Placental epithelial cell (primary cell): ENCODE results near the gene PRRT2. TPM values are rescaled to one million over a fixed set of nuclear protein-coding genes. Genes with fewer than 3 reads are reported as not detected.

Experiments
- small RNA-seq: library from RNA; depleted of rRNA; stranded (forward); fragments of <200 nt; gene quantifications from one replicate; pipeline ENCODE3, GENCODE V24; 2012
- total RNA-seq: library from RNA; depleted of rRNA; stranded (reverse); fragments of >200 nt; gene quantifications from 2 replicates; pipeline ENCODE4 v1.2.3, GENCODE V29; 2012

PRRT2 gene
- total RNA-seq = 1.2 and 13.3 TPM in 2 replicates

DNA sequence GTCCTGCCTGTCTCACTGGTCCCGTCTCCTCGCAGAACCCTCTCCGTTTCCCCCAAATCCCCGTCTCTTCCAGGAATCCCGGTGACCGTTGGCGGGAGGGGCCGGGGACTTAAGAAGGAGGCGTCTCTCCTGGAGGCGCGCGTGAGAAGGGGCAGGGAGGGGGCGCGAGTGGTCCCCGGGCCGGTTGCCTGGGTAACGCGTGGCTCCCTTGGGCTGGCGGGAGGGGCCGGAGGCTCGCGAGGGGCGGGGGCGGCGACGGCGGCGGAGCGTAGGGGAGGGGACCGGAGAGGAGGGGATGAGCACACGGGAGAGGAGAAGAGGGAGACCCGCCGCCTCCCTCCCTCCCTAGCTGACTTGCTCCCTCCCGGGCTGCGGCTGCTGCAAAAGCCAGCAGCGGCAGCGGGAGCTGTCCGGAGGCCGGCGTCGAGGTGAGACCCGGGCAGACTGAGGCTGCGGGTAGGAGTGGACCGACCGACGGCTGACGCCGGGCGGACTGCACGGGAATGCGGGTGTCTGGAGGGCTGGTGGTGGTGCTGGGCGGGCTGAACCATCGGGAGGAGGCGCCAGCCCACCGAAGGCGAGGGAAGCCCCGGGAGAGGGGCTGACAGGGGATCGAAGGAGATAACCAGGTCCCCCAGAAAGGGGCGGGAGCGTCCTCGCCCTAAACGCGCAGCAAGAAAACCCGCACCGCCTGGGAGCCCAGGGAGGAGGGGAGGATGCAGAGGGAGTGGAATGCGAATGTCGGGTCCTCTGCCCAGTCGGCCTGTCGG lies at the start of gene PRRT2:
PRRT2 (plus strand) TSS at position 298 of the 770 bp plus-strand sequence. CDS start 862 bp downstream, outside the sequence.

GRCh38 chr16:29777576-29778350 lies 34.2 kb upstream of the PRRT2 start, which contains the start of gene ZG16:
ZG16 (plus strand) TSS chr16:29778256; CDS start chr16:29779267, 1,011 bp downstream.

DNA sequence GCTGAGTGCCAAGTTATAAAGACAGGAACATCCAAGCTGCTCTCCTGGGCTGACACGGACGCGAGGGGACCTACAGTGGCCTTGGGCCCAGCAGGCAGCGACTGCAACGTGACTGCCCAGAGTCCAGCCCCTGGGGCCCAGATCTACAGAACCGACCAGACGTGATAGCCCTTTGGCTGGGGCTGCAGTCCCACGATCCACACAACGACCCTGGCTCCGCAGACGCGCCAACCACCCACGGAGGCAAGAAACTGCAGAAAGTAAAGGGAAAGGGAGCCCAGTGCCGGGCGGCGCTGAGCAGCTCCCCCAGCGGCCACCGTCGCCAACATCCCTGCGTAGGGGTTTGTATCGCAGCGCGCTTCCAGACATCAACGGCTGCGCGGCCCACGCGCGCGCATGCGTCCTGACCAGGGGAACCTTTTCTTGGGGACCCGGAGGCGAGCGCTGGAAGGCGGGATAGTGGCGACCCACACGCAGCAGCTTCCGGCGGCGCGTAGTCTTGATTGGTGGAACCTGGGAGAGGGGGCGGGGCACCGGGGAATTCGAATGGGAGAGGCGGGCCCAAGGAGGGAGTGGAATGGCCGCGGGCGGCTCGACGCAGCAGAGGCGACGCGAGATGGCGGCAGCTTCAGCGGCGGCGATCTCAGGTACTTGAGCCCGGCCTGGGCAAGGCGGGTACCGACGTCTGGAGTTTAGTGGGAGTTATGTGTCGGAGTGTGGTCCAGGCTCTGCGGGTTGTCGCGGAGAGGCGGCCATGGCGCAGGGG lies 21.6 kb upstream of the PRRT2 start, which contains the start of gene KIF22:
KIF22 (plus strand) TSS at position 569 of the 766 bp plus-strand sequence; CDS start at position 578, 9 bp downstream.

DNA sequence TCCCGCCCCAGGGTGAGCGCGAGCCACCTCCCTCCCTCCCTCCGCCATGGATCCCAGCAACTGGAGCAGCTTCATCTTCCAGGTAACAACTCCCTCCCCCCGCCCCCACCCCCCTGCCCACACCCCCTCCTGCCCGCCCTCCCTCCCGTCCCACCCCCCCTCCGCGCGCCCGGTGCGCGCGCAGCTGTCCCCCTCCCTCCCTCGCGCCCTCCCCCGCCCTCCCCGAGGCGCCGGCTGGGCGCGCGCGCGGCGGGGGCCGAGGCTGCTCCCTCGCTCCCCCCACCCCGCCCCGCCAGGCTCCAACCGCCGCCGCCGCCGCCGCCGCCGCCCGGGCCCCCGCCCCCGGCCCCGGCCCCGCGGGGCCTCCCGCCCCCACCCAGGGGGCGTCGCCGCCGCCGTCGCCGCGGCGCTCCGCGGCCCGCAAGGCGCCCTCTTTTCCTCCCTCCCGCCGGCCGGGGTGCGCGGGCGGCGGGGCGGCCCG lies 5.9 kb upstream of the PRRT2 start, which contains the start of gene MAZ:
MAZ (plus strand) TSS at position 431 of the 481 bp plus-strand sequence. CDS start 173 bp downstream, outside the sequence.

GRCh38 chr16:29815793-29816693 lies 4.0 kb downstream of the PRRT2 start, which contains the start of gene PAGR1:
PAGR1 (plus strand) TSS chr16:29816152; CDS start chr16:29816526, 374 bp downstream.

GRCh38 chr16:29820271-29820701 lies 8.3 kb downstream of the PRRT2 start, which contains the start of gene MVP:
MVP (plus strand) TSS chr16:29820462; CDS start chr16:29830550, 10,088 bp downstream.

DNA sequence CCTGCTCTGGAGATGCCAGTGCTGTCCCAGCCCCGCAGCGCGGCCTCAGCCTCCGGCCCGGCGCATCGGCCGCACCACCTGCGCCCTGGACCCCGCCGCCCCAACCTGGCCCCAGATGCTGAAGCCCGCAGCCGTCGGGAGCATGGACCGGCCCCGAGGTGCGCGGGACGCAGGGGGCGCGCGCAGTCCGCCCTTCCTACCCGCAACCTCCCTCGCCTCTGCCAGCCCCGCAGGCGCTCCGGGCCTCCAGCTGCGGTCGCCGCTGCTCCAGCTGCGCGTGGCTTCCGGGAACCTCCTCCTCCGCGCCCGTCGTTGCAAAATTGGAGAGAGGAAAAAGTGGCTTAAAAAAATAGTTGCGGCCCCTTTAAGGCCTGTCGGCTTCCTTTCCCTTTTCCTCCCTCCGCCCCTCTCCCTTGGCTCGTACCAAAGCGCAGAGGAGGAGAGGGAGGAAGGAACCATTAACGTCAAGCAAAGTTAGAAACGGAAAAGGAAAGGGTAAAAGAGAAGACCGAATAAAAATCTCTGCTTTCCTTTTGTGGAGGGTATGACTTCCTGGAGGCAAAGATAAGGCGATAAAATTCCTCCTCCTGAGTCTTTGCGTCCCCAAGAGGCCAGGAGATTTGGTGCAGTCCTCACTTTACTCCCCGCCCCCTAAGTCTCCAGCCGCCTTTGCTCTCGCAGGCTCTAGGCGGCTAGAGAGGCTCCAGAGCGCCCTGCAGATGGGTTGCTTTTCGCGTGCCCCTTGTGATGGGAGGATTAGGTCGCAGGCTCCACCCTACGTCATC lies 51.1 kb downstream of the PRRT2 start, which contains the start of gene CDIPT:
CDIPT (minus strand) TSS at position 343 of the 785 bp plus-strand sequence. CDS start 369 bp downstream, outside the sequence.

Small RNAs within 50 kb of the gene (small RNA-seq; reads per million reads assigned to genes)
- gene AC009133.6 (not detected), gene AC120114.4 (not detected)

Other genes with a start within 250 kb of the PRRT2 start
- gene SPN, start 148.9 kb upstream of the PRRT2 start, total RNA-seq = not detected in 2 replicates
- gene QPRT, start 133.0 kb upstream of the PRRT2 start, total RNA-seq = 58.1 and 63.6 TPM in 2 replicates
- not detected in 2 replicates for gene C16orf54, start 66.2 kb upstream of the PRRT2 start, total RNA-seq
- 0.33 and 1.2 TPM in 2 replicates for gene ZG16, start 33.9 kb upstream of the PRRT2 start, total RNA-seq
- 40.1 and 81.7 TPM in 2 replicates for gene KIF22, start 21.4 kb upstream of the PRRT2 start, total RNA-seq
- gene MAZ, start 5.7 kb upstream of the PRRT2 start, total RNA-seq = 411 and 461 TPM in 2 replicates
- gene PAGR1, start 4.0 kb downstream of the PRRT2 start, total RNA-seq = 42.0 and 44.8 TPM in 2 replicates
- 38.1 and 71.7 TPM in 2 replicates for gene MVP, start 8.3 kb downstream of the PRRT2 start, total RNA-seq
- gene CDIPT, start 51.0 kb downstream of the PRRT2 start, total RNA-seq = 66.7 and 80.3 TPM in 2 replicates
- gene SEZ6L2, start 87.4 kb downstream of the PRRT2 start, total RNA-seq = 1.2 and 2.7 TPM in 2 replicates
- 0.79 TPM in 1 of 2 replicates, not detected in the other for gene ASPHD1, start 88.3 kb downstream of the PRRT2 start, total RNA-seq
- 13.0 and 15.7 TPM in 2 replicates for gene KCTD13, start 114.0 kb downstream of the PRRT2 start, total RNA-seq
- gene TMEM219, start 149.9 kb downstream of the PRRT2 start, total RNA-seq = 65.6 and 66.7 TPM in 2 replicates
- 65.2 and 74.3 TPM in 2 replicates for gene TAOK2, start 161.7 kb downstream of the PRRT2 start, total RNA-seq
- gene HIRIP3, start 183.4 kb downstream of the PRRT2 start, total RNA-seq = 9.8 and 10.5 TPM in 2 replicates
- gene INO80E, start 184.0 kb downstream of the PRRT2 start, total RNA-seq = 34.9 and 52.2 TPM in 2 replicates
- not detected in 2 replicates for gene DOC2A, start 198.8 kb downstream of the PRRT2 start, total RNA-seq
- not detected in 2 replicates for gene C16orf92, start 211.0 kb downstream of the PRRT2 start, total RNA-seq
- gene TLCD3B, start 219.1 kb downstream of the PRRT2 start, total RNA-seq = not detected in 2 replicates